GM12801 (cell line): Measurements from ENCODE around the gene TUBA1C.

Source experiments
- TF ChIP-seq, protein P1 (sequence below): IDR thresholded peaks from one replicate; pipeline ENCODE4 v1.5.1; 2011; ENCODE audit warnings: control low read depth; ENCODE audit not compliant: insufficient read length; ENCODE audit errors: extremely low read depth

Gene TUBA1C

DNA sequence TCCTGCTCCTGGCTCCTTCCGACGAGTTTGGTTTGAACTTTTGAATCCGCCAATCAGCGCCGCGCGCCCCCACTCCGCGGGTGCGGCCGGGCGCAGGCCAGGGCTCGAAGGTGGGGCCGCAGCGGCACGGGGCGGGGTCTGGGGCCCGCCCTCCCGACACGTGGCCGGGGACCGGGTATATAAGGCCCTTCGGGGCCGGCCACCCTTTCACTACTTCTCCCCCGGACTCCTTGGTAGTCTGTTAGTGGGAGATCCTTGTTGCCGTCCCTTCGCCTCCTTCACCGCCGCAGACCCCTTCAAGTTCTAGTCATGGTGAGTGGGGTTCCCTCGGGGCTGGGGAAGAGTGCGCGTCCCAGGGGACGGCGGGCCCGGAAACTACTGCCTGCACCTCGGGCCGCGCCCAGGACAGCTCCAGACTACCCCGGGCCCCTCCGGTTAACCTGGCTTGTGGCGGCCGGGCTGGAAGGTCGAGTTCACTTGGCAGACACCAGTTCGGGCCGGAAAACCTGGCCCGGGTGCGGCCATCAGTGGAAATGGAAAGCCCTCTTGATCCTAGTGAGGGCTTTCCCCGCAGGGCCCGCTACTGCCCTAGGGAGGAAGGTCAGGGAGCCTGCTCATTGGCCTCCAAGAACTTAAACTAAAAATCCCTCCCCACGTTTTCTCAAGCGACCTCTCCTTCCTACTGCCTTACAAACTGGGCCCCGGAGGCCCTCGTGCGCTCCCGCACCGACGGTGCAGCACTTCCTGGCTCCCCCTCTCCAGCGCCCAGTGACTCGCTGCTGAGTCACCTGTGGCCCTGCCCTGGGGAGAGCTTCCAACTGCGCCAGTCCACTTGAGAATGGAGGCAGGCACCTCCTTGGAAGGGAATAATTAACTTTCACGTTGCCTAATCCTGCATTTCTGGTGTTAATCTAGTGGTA lies at the start of gene TUBA1C:
Gene TUBA1C (plus strand): TSS at position 210 of the 920 bp plus-strand sequence. CDS start 100 bp downstream, at position 310.
- TF ChIP-seq, protein P1, sequence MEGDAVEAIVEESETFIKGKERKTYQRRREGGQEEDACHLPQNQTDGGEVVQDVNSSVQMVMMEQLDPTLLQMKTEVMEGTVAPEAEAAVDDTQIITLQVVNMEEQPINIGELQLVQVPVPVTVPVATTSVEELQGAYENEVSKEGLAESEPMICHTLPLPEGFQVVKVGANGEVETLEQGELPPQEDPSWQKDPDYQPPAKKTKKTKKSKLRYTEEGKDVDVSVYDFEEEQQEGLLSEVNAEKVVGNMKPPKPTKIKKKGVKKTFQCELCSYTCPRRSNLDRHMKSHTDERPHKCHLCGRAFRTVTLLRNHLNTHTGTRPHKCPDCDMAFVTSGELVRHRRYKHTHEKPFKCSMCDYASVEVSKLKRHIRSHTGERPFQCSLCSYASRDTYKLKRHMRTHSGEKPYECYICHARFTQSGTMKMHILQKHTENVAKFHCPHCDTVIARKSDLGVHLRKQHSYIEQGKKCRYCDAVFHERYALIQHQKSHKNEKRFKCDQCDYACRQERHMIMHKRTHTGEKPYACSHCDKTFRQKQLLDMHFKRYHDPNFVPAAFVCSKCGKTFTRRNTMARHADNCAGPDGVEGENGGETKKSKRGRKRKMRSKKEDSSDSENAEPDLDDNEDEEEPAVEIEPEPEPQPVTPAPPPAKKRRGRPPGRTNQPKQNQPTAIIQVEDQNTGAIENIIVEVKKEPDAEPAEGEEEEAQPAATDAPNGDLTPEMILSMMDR = no peak

DNA sequence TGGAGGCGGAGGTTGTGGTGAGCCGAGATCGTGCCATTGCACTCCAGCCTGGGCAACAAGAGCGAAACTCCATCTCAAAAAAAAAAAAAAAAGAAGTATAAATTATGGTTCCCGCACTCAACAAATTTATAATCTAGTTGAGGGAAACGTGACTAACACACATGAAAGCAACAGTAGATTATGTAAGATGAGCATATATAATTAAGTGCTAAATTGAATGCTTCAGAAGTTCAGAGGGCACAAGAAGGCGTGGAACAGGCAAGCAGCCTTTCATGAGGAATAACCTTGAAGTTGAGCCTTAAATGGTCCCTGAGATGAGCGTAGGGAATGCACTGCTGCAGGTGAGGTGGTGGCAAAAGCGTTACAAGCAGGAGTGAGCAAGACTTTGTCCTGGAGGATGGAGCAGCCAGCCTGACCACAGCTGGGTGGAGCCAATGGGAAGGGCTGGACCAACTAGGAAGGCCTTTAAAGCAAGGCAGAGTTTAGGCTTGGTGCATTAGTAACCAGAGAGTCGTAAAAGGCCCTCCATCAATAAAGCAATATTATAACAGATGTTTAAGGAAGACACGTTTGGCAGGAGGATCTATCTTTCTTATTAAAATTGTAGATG lies 45.4 kb upstream of the TUBA1C start:
- TF ChIP-seq, protein P1 = no peak

DNA sequence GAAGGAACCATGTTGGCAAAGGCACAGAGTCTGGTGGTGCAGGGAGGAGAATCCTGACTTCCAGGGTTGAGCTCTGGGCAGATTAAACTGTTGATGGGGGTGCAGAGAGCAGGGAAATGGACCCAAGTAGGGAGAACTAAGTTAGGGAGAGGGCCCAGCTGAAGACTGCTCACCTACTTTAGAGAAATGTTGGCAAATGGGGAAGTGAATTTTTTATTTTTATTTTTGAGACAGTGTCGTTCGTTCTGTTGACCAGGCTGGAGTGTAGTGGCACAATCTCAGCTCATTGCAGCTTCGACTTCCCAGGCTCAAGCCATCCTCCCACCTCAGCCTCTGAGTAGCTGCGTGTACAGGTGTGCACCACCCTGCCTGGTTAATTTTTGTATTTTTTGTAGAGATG lies 43.9 kb upstream of the TUBA1C start:
- TF ChIP-seq, protein P1 = no peak

DNA sequence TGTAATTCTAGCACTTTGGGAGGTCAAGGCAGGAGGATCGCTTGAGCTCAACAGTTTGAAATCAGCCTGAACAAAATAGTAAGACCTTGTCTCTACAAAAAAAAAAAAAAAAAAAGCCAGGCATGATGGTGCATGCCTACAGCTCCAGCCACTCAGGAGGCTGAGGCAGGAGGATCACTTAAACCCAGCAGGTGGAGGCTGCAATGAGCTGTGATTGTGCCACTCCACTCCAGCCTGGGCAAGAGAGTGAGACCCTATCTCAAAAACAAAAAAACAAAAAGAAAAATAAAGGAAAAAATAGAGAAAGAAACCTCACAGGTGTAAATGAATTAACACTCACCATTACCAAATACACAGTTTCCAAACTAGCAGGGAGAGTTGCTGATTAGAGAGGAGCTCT lies 41.8 kb upstream of the TUBA1C start:
- TF ChIP-seq, protein P1 = no peak

DNA sequence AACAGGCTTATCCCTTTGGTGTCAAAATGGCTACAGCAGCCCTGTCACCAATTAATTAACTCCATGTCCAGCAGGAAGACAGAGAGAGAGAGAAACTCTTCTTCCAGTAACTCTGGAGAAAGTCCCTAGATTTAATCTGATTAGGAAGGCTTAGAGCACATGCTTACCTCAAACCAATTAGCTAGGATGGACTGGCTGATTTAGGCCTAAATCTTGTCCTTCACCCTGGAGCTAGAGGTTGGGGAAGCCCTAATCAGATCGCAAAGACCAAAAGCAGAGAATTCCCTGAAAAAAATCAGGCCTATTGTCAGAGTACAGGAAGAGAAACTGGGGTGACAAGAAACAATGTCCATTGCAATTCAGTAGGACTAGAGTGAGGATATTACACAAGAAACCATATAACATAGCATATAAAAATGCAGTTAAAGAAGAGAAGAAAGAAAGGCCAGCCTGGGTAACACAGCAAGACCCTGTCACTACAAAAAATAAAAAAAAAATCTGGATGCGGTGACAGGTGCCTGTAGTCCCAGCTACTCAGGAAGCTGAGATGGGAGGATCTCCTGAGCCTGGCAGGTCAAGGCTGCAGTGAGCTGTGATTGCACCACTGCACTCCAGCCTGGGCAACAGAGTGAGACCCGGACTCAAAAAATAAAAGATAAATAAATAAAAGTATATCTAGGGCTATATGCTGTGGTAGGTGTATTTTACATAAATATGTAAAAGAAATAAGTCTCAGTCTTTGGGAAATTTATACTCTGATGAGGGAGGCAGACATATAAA lies 41.1 kb upstream of the TUBA1C start:
- TF ChIP-seq, protein P1 = no peak

DNA sequence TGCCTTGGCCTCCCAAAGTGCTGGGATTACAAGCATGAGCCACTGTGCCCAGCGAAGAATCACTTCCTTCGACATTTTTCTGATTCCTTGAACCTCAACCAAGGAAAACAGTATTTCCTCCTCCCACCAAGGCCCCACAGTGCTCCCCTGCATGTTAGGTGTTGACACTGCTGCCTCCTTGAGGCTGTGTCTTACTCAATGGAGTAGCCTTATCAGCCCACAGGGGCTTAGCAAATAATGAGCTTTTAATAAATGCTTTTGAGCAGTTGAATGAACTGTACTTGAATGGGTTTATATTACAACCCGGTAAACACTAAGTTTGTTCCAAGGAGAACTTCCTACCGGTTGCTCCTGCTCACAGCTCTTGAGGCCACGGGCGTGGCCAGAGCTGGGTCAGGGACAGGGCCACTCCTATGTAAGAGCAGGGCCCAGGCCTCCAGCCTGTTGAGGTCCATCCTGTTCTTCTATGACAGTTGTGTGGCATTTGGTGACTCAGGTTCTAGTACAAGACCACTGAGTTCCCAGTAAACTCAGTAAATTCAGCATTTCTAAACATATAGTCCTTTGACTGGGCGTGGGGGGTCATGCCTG lies 39.2 kb upstream of the TUBA1C start:
- TF ChIP-seq, protein P1 = no peak

DNA sequence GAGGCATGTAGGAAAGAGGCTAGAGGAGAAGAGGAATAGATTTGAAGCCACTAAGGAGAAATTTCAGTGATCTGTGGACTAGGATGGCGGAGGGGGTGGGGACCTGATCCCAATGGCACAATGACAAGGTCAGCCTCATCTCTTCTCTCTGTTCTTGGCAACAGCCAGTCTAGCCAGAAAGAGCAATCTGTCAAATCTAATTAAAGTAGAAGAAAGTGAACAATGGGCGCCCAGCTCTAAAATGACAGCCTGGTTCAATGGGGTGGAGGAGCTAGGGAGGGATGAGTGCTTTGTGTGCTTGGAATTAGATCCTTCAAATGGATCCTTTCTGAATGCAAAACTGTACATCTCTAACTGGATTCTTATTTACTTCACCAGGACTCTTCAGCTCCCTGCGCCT lies 37.2 kb upstream of the TUBA1C start:
- TF ChIP-seq, protein P1 = no peak
